K562 (cell line): ENCODE measurements around the gene PTGES3. TPM values are rescaled to one million over a fixed set of nuclear protein-coding genes. Genes with fewer than 3 reads are reported as not detected.
A peak's percentile ranks its signal among the peaks of the same experiment; 100 is the strongest.

ENCODE experiments used
- DDX20 ChIP-seq: fragments of 450-650 bp; IDR thresholded peaks from 2 replicates; pipeline ENCODE4 v1.6.1; 2016; ENCODE audit warnings: missing genetic modification characterization, low read depth, mild to moderate bottlenecking, missing compliant biosample characterization, moderate library complexity
- ELF4 ChIP-seq: fragments of 450-650 bp; formaldehyde crosslinking; IDR thresholded peaks from 2 replicates; pipeline ENCODE4 v1.4.0; 2022; ENCODE audit warnings: missing genetic modification characterization
- ELK1 ChIP-seq: sonication (generic); formaldehyde crosslinking; IDR thresholded peaks from 2 replicates; pipeline ENCODE4 v1.8.1; 2022; ENCODE audit warnings: missing genetic modification reagents
- EP400 ChIP-seq: fragments of 450-650 bp; IDR thresholded peaks from 2 replicates; pipeline ENCODE4 v1.6.1; 2017; ENCODE audit warnings: antibody characterized with exemption, mild to moderate bottlenecking, moderate library complexity
- HDGF ChIP-seq: fragments of 450-650 bp; IDR thresholded peaks from 2 replicates; pipeline ENCODE4 v1.6.1; 2016
- HINFP ChIP-seq: fragments of 450-650 bp; conservative IDR thresholded peaks from 2 replicates; pipeline ENCODE4 v1.6.1; 2016; ENCODE audit warnings: missing genetic modification characterization, low read depth, mild to moderate bottlenecking, control low read depth, missing compliant biosample characterization
- HNRNPUL1 ChIP-seq: fragments of 200-400 bp; formaldehyde crosslinking; IDR thresholded peaks from 2 replicates; pipeline ENCODE4 v1.6.1; 2017; ENCODE audit warnings: low read length
- MECOM ChIP-seq: fragments of 250-450 bp; sonication (Bioruptor Pico); IDR thresholded peaks from 2 replicates; pipeline ENCODE4 v1.8.0; 2022; ENCODE audit warnings: inconsistent platforms
- PML ChIP-seq: IDR thresholded peaks from 2 replicates; pipeline ENCODE4 v1.6.1; 2012; ENCODE audit warnings: low read length, inconsistent platforms
- SMAD4 ChIP-seq: fragments of 250-450 bp; sonication (Bioruptor Pico); conservative IDR thresholded peaks from 2 replicates; pipeline ENCODE4 v1.8.0; 2021; ENCODE audit warnings: inconsistent platforms, mild to moderate bottlenecking, moderate library complexity
- TCF7L2 ChIP-seq: fragments of 150-350 bp; IDR thresholded peaks from 2 replicates; pipeline ENCODE4 v1.6.1; 2016; ENCODE audit warnings: low read depth, mild to moderate bottlenecking, low read length, moderate library complexity
- TEAD2 ChIP-seq: fragments of 450-650 bp; IDR thresholded peaks from 2 replicates; pipeline ENCODE4 v1.6.1; 2016; ENCODE audit warnings: missing genetic modification characterization, control low read depth, missing compliant biosample characterization
- ZBTB33 ChIP-seq: sonication (generic); formaldehyde crosslinking; IDR thresholded peaks from 2 replicates; pipeline ENCODE4 v1.8.1; 2023; ENCODE audit warnings: mild to moderate bottlenecking, missing genetic modification reagents
- ZBTB7A ChIP-seq: IDR thresholded peaks from 2 replicates; pipeline ENCODE4 v1.6.1; 2011; ENCODE audit warnings: low read depth, mild to moderate bottlenecking, low read length, moderate library complexity, borderline replicate concordance; ENCODE audit not compliant: control insufficient read depth
- ZFP36 ChIP-seq: fragments of 150-350 bp; IDR thresholded peaks from 2 replicates; pipeline ENCODE4 v1.6.1; 2018; ENCODE audit warnings: low read length, low read depth; ENCODE audit not compliant: partially characterized antibody
- ZNF407 ChIP-seq: fragments of 450-650 bp; IDR thresholded peaks from 2 replicates; pipeline ENCODE4 v1.6.1; 2016; ENCODE audit warnings: low read depth
- ZNF707 ChIP-seq: fragments of 250-450 bp; sonication (Bioruptor Pico); conservative IDR thresholded peaks from 2 replicates; pipeline ENCODE4 v1.8.0; 2022; ENCODE audit warnings: inconsistent platforms, mild to moderate bottlenecking, moderate library complexity
- polyA plus RNA-seq, 8 experiments: library from polyadenylated mRNA; depleted of rRNA in 4 of 8; stranded (reverse) in 5 of 8; unstranded in 3 of 8; fragments of >200 nt; fragmentation: Nextera tagmentation in 2 of 8; fragmentation: Illumina TruSeq in 1 of 8; extraction: Ambion mirVana in 2 of 8; extraction: Trizol in 1 of 8; gene quantifications; 2 replicates each; pipeline versions ENCODE4 v1.2.1 to v1.2.3, GENCODE V29; 2011 to 2014; ENCODE audit warnings: inconsistent platforms in 1 of 8, missing spikeins in 1 of 8
- total RNA-seq, 7 experiments: library from RNA; depleted of rRNA in 6 of 7; stranded (reverse); fragments of >200 nt in 6 of 7; fragmentation: Illumina TruSeq in 2 of 7; extraction: Trizol in 2 of 7; gene quantifications; 2 replicates each; pipeline versions ENCODE4 v1.2.1 to v1.2.3, GENCODE V29; 2011 to 2021; ENCODE audit warnings: low replicate concordance in 1 of 7

Gene PTGES3
- total and polyA plus RNA-seq, 9 of the 15 experiments (the other 6 are each of a cell fraction or from before 2014, with no cell fraction given) = 163 to 501 (median 213) TPM

GRCh38 chr12:56721216-56721615 is 33.1 kb upstream of the PTGES3 start (continued):
- TF ChIP-seq ZNF407 (no peak), HDGF (0 out of 2 replicates have a peak, but pooled peaks have one; percentile 58), ZBTB33 (CRISPR knock-in tag) (no peak), PML (no peak), ZFP36 (no peak), ELK1 (no peak), ZBTB7A (no peak), ZNF707 (CRISPR knock-in tag) (no peak), MECOM (CRISPR knock-in tag) (no peak), TEAD2 (no peak), SMAD4 (no peak), HINFP (no peak), DDX20 (tag) (no peak), TCF7L2 (no peak), ELF4 (CRISPR knock-in tag) (no peak), EP400 (no peak), HNRNPUL1 (no peak)
